HCT116 (cell line): Measurements from ENCODE around the gene FANCM. TPM values are rescaled to one million over a fixed set of nuclear protein-coding genes. Genes with fewer than 3 reads are reported as not detected.

Experiments used
- ATAC-seq: fragments of 200-7000 bp; cut with Tn5 transposase; 2 replicates; pipeline ENCODE4 v1.9.1; 2020; ENCODE audit warnings: mild to moderate bottlenecking, moderate library complexity
- BruUV-seq: library from RNA; stranded (reverse); fragments of 400-500 nt; replicated peaks from 2 replicates; lab custom pipeline; 2021; lab: Mats Ljungman, UMichigan
- CTCF ChIA-PET: fragments of 300-600 bp; sonication (Branson Sonifier 250); formaldehyde crosslinking; loops from one replicate; lab custom pipeline; 2021; ENCODE audit warnings: antibody characterized with exemption; lab: Charles Lee
- POLR2A ChIA-PET: fragments of 300-600, 350-600 bp; sonication (Branson Sonifier 250); formaldehyde crosslinking; loops from one replicate; lab custom pipeline; 2021; ENCODE audit warnings: antibody characterized with exemption; lab: Charles Lee
- RAD21 ChIA-PET, 2 experiments: fragments of 300-600 bp; sonication (Branson Sonifier 250); formaldehyde crosslinking; loops; one replicate each; lab custom pipeline; 2023; ENCODE audit warnings: low total read pairs in 2 of 2; ENCODE audit not compliant: uncharacterized antibody in 2 of 2, unreplicated experiment in 2 of 2, low non-redundant PET in 1 of 2; lab: Charles Lee
- DNase-seq: peaks from one replicate; pipeline ENCODE4 v3.0.0-alpha.2; 2010; ENCODE audit warnings: low read depth, low spot score
- H2AFZ ChIP-seq: fragments of 200-600 bp; shearing (Covaris generic), sonication (generic); 2 replicates; pipeline ENCODE4 v1.6.1; 2017; ENCODE audit warnings: low read depth, mixed run types, mixed read lengths, antibody characterized with exemption, low read length; ENCODE audit not compliant: poor library complexity, severe bottlenecking
- H3K27ac ChIP-seq: 2 replicates; pipeline ENCODE4 v1.5.1; 2012; ENCODE audit warnings: low read depth, low read length
- H3K27me3 ChIP-seq: fragments of 200-600 bp; sonication (generic); 2 replicates; pipeline ENCODE4 v1.6.1; 2016; ENCODE audit warnings: mixed run types, low read length, mixed read lengths; ENCODE audit not compliant: insufficient read depth
- H3K36me3 ChIP-seq, 2 experiments: fragments of 200-500 bp in 1 of 2; fragments of 200-600 bp in 1 of 2; sonication (Bioruptor generic) in 1 of 2; sonication (generic) in 1 of 2; 2 replicates each; pipeline versions ENCODE4 v1.5.1 to v1.6.1; 2014 to 2016; ENCODE audit warnings: low read length in 2 of 2, inconsistent platforms in 1 of 2, mixed read lengths in 1 of 2, mixed run types in 1 of 2; ENCODE audit not compliant: insufficient read depth in 2 of 2, control insufficient read depth in 1 of 2
- H3K4me1 ChIP-seq, 2 experiments: fragments of 200-600 bp in 1 of 2; sonication (generic) in 1 of 2; 2 replicates each; pipeline versions ENCODE4 v1.5.1 to v1.6.1; 2012 to 2017; ENCODE audit warnings: low read length in 2 of 2, inconsistent platforms in 1 of 2, mild to moderate bottlenecking in 1 of 2, mixed read lengths in 1 of 2, mixed run types in 1 of 2, moderate library complexity in 1 of 2; ENCODE audit not compliant: insufficient read depth in 2 of 2, control insufficient read depth in 1 of 2
- H3K4me2 ChIP-seq: fragments of 200-600 bp; sonication (generic); 2 replicates; pipeline ENCODE4 v1.6.1; 2017; ENCODE audit warnings: mixed run types, low read length, mixed read lengths
- H3K4me3 ChIP-seq, 2 experiments: fragments of 200-600 bp in 1 of 2; sonication (generic) in 1 of 2; replicated peaks in 1 of 2; 2 replicates each; pipeline ENCODE4 v1.5.1; 2011 to 2016; ENCODE audit warnings: low read length in 2 of 2, control low read depth in 1 of 2, low read depth in 1 of 2, mild to moderate bottlenecking in 1 of 2, mixed read lengths in 1 of 2, mixed run types in 1 of 2
- H3K79me2 ChIP-seq: fragments of 200-600 bp; sonication (generic); 2 replicates; pipeline ENCODE4 v1.6.1; 2017; ENCODE audit warnings: mild to moderate bottlenecking, mixed run types, low read length, moderate library complexity, mixed read lengths; ENCODE audit not compliant: insufficient read depth
- H3K9ac ChIP-seq: fragments of 200-600 bp; sonication (generic); 2 replicates; pipeline ENCODE4 v1.6.1; 2016; ENCODE audit warnings: low read length, mixed read lengths
- H3K9me2 ChIP-seq: fragments of 200-600 bp; sonication (generic), shearing (Covaris generic); 2 replicates; pipeline ENCODE4 v1.6.1; 2017; ENCODE audit warnings: mixed run types, mild to moderate bottlenecking, moderate library complexity; ENCODE audit not compliant: insufficient read depth
- H3K9me3 ChIP-seq, 2 experiments: fragments of 200-500 bp in 1 of 2; fragments of 200-600 bp in 1 of 2; sonication (Bioruptor generic) in 1 of 2; sonication (generic) in 1 of 2; 2 replicates each; pipeline ENCODE4 v1.6.1; 2014 to 2017; ENCODE audit warnings: low read length in 2 of 2, mixed read lengths in 2 of 2, inconsistent platforms in 1 of 2, low read depth in 1 of 2, mild to moderate bottlenecking in 1 of 2, mixed run types in 1 of 2, moderate library complexity in 1 of 2; ENCODE audit not compliant: control insufficient read depth in 1 of 2, insufficient read depth in 1 of 2
- H4K20me1 ChIP-seq: fragments of 200-600 bp; sonication (generic), shearing (Covaris generic); 2 replicates; pipeline ENCODE4 v1.6.1; 2017; ENCODE audit warnings: mixed run types, mild to moderate bottlenecking, moderate library complexity; ENCODE audit not compliant: insufficient read depth
- CEBPB ChIP-seq: IDR thresholded peaks from 2 replicates; pipeline ENCODE4 v1.6.1; 2012; ENCODE audit warnings: low read depth
- FOSL1 ChIP-seq: IDR thresholded peaks from 2 replicates; pipeline ENCODE4 v1.6.1; 2012; ENCODE audit warnings: low read depth
- JUND ChIP-seq: IDR thresholded peaks from 2 replicates; pipeline ENCODE4 v1.6.1; 2012
- POLR2AphosphoS5 ChIP-seq: IDR thresholded peaks from 2 replicates; pipeline ENCODE4 v1.6.1; 2011; ENCODE audit warnings: mild to moderate bottlenecking, low read depth, low read length, moderate library complexity
- RAD21 ChIP-seq: IDR thresholded peaks from 2 replicates; pipeline ENCODE4 v1.6.1; 2012; ENCODE audit warnings: low read depth, mild to moderate bottlenecking
- SIN3A ChIP-seq: IDR thresholded peaks from 2 replicates; pipeline ENCODE4 v1.6.1; 2012; ENCODE audit warnings: low read depth
- SRF ChIP-seq: IDR thresholded peaks from 2 replicates; pipeline ENCODE4 v1.6.1; 2012; ENCODE audit warnings: low read depth
- YY1 ChIP-seq: IDR thresholded peaks from 2 replicates; pipeline ENCODE4 v1.6.1; 2011; ENCODE audit warnings: low read length, low read depth, moderate library complexity, mild to moderate bottlenecking; ENCODE audit not compliant: insufficient replicate concordance; ENCODE audit errors: extremely low read depth
- intact Hi-C: fragments of 100-400 bp; cut with micrococcal nuclease; formaldehyde crosslinking; loops from 2 replicates; pipeline ENCODE4 v1.10.0; 2022
- total RNA-seq: library from RNA; stranded (reverse); gene quantifications from one replicate; pipeline ENCODE4 v1.2.1, GENCODE V29; 2021; ENCODE audit not compliant: unreplicated experiment
- TF ChIP-seq, protein P1 (sequence below): IDR thresholded peaks from 2 replicates; pipeline ENCODE4 v1.6.1; 2012
- TF ChIP-seq, protein P2 (sequence below): IDR thresholded peaks from 2 replicates; pipeline ENCODE4 v1.6.1; 2012; ENCODE audit warnings: low read depth
- TF ChIP-seq, protein P3 (sequence below), 3 experiments: fragments of 200-600 bp in 1 of 3; sonication (generic) in 1 of 3; IDR thresholded peaks in 2 of 3; conservative IDR thresholded peaks in 1 of 3; 2 replicates each; pipeline ENCODE4 v1.5.1; 2012 to 2017; ENCODE audit warnings: low read depth in 2 of 3, low read length in 2 of 3, antibody characterized with exemption in 1 of 3, borderline replicate concordance in 1 of 3, control low read depth in 1 of 3, mild to moderate bottlenecking in 1 of 3, mixed read lengths in 1 of 3, mixed run types in 1 of 3, moderate library complexity in 1 of 3; ENCODE audit not compliant: insufficient read depth in 1 of 3

Gene FANCM
- total RNA-seq, 1 experiment from 2014 or later = 10.9 TPM

DNA sequence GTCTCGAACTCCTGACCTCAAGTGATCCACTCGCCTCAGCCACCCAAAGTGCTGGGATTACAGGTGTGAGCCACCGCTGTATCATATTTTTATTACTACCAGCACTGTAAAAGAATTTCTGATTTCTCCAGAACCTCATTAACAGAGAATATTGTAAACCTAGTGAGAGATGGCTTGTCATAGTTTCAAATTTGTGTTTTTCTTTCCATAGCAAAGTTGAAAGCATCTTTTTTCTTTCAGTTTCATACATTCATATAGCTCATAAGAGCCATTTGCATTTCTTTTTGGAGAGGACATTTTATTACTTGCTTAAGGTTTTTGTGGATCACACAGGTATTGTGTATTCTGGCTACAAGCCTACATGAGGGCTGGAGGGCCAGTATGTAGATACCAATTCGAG, 59.2 kb downstream of the FANCM start:
- no peaks in the 10 kb centered on the region for H3K4me1 ChIP-seq
- H3K9ac ChIP-seq = no peak overlapping the region
- no peaks in the 10 kb centered on the region for H3K27me3 ChIP-seq
- H3K4me3 ChIP-seq = no peak overlapping the region
- DNase-seq (no peak), ATAC-seq (no peak)
- ChIA-PET CTCF (no interaction called here), RAD21 (no interaction called here), POLR2A (no interaction called here)
- H3K79me2 ChIP-seq = no peaks in the 10 kb centered on the region
- no peak overlapping the region for H2AFZ ChIP-seq
- H3K9me2 ChIP-seq = no peaks in the 10 kb centered on the region
- H3K9me3 ChIP-seq = no peaks in the 10 kb centered on the region
- H3K36me3 ChIP-seq = peaks cover 0 to 3% of the 10 kb centered on the region in 2 experiments; a peak in 2 of 4 replicates
- H3K27ac ChIP-seq = no peak overlapping the region
- H3K4me2 ChIP-seq = no peak overlapping the region
- no peak for TF ChIP-seq SIN3A
- no peak for TF ChIP-seq CEBPB
- no peak for TF ChIP-seq FOSL1
- TF ChIP-seq, protein P1, sequence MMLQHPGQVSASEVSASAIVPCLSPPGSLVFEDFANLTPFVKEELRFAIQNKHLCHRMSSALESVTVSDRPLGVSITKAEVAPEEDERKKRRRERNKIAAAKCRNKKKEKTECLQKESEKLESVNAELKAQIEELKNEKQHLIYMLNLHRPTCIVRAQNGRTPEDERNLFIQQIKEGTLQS = no peak
- TF ChIP-seq, protein P2, sequence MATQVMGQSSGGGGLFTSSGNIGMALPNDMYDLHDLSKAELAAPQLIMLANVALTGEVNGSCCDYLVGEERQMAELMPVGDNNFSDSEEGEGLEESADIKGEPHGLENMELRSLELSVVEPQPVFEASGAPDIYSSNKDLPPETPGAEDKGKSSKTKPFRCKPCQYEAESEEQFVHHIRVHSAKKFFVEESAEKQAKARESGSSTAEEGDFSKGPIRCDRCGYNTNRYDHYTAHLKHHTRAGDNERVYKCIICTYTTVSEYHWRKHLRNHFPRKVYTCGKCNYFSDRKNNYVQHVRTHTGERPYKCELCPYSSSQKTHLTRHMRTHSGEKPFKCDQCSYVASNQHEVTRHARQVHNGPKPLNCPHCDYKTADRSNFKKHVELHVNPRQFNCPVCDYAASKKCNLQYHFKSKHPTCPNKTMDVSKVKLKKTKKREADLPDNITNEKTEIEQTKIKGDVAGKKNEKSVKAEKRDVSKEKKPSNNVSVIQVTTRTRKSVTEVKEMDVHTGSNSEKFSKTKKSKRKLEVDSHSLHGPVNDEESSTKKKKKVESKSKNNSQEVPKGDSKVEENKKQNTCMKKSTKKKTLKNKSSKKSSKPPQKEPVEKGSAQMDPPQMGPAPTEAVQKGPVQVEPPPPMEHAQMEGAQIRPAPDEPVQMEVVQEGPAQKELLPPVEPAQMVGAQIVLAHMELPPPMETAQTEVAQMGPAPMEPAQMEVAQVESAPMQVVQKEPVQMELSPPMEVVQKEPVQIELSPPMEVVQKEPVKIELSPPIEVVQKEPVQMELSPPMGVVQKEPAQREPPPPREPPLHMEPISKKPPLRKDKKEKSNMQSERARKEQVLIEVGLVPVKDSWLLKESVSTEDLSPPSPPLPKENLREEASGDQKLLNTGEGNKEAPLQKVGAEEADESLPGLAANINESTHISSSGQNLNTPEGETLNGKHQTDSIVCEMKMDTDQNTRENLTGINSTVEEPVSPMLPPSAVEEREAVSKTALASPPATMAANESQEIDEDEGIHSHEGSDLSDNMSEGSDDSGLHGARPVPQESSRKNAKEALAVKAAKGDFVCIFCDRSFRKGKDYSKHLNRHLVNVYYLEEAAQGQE = no peak
- TF ChIP-seq RAD21 = no peak
- no peak for TF ChIP-seq YY1
- TF ChIP-seq POLR2AphosphoS5 = no peak
- TF ChIP-seq, protein P3, sequence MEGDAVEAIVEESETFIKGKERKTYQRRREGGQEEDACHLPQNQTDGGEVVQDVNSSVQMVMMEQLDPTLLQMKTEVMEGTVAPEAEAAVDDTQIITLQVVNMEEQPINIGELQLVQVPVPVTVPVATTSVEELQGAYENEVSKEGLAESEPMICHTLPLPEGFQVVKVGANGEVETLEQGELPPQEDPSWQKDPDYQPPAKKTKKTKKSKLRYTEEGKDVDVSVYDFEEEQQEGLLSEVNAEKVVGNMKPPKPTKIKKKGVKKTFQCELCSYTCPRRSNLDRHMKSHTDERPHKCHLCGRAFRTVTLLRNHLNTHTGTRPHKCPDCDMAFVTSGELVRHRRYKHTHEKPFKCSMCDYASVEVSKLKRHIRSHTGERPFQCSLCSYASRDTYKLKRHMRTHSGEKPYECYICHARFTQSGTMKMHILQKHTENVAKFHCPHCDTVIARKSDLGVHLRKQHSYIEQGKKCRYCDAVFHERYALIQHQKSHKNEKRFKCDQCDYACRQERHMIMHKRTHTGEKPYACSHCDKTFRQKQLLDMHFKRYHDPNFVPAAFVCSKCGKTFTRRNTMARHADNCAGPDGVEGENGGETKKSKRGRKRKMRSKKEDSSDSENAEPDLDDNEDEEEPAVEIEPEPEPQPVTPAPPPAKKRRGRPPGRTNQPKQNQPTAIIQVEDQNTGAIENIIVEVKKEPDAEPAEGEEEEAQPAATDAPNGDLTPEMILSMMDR (IDR thresholded peaks at IDR 0.05 in 2 of 3, conservative IDR thresholded peaks at IDR 0.05 in 1 of 3; ENCODE audit: borderline replicate concordance in 1 of 3, insufficient read depth in 1 of 3, low read depth in 2 of 3, low read length in 2 of 3) = no peak
- no peak for TF ChIP-seq JUND
- TF ChIP-seq SRF = no peak
- H4K20me1 ChIP-seq = no peaks in the 10 kb centered on the region
- intact Hi-C loops = no loop called here
- no TSS peak for BruUV-seq
